Uterus (tissue), 4 donors: ENCODE data around the gene SYNGR3. TPM values are rescaled to one million over a fixed set of nuclear protein-coding genes. Genes with fewer than 3 reads are reported as not detected.

Source experiments
- DNase-seq, 2 donors: peaks; one replicate each; pipeline ENCODE4 v3.0.0-alpha.2; 2019 to 2020
- H3K27ac ChIP-seq, 2 donors: fragments of 200-600 bp; sonication (generic); 1 replicate in 1 of 2; 2 replicates in 1 of 2; pipeline ENCODE4 v1.5.1; 2016 to 2018
- H3K27me3 ChIP-seq, 2 donors: fragments of 200-600 bp; sonication (generic); one replicate each; pipeline ENCODE4 v1.5.1; 2018 to 2019; ENCODE audit warnings: control low read depth in 1 of 2
- H3K36me3 ChIP-seq, 2 donors: fragments of 200-600 bp; sonication (generic); one replicate each; pipeline ENCODE4 v1.5.1; 2019; ENCODE audit warnings: control low read depth in 1 of 2
- H3K4me1 ChIP-seq, 2 donors: fragments of 200-600 bp; sonication (generic); one replicate each; pipeline ENCODE4 v1.5.1; 2018 to 2019; ENCODE audit warnings: control low read depth in 1 of 2
- H3K4me3 ChIP-seq, 2 donors: fragments of 200-600 bp; sonication (generic); 1 replicate in 1 of 2; 2 replicates in 1 of 2; pipeline ENCODE4 v1.5.1; 2018 to 2019; ENCODE audit warnings: mild to moderate bottlenecking in 1 of 2
- H3K9me3 ChIP-seq, 2 donors: fragments of 200-600 bp; sonication (generic); one replicate each; pipeline ENCODE4 v1.5.1; 2019; ENCODE audit warnings: control low read depth in 1 of 2
- CTCF ChIP-seq, 4 experiments: fragments of 200-600 bp in 2 of 4; fragments of 450-650 bp in 2 of 4; sonication (generic) in 2 of 4; IDR thresholded peaks; one replicate each; pipeline ENCODE4 v1.5.1; 2016 to 2019; ENCODE audit warnings: antibody characterized with exemption in 4 of 4, mild to moderate bottlenecking in 2 of 4, moderate library complexity in 1 of 4
- POLR2A ChIP-seq, 2 donors: fragments of 450-650 bp; IDR thresholded peaks; one replicate each; pipeline ENCODE4 v1.6.1; 2016; ENCODE audit warnings: antibody characterized with exemption in 2 of 2, mild to moderate bottlenecking in 1 of 2, moderate library complexity in 1 of 2
- intact Hi-C: fragments of 100-400 bp; cut with DNase I; formaldehyde crosslinking; loops from one replicate; pipeline ENCODE4 v1.15.1; 2023; ENCODE audit warnings: low total_unique reads
- total RNA-seq, 4 donors: library from RNA; depleted of rRNA in 3 of 4; stranded (reverse); fragments of >200 nt in 3 of 4; gene quantifications; one replicate each; pipeline versions ENCODE4 v1.1.0 to v1.2.4, GENCODE V29; 2014 to 2023
- donor health status: DM: yes; HTN: yes; CAD: no.

SYNGR3 gene
- total RNA-seq, 4 donors from 2014 or later = 1.5 TPM; not detected in 3

DNA sequence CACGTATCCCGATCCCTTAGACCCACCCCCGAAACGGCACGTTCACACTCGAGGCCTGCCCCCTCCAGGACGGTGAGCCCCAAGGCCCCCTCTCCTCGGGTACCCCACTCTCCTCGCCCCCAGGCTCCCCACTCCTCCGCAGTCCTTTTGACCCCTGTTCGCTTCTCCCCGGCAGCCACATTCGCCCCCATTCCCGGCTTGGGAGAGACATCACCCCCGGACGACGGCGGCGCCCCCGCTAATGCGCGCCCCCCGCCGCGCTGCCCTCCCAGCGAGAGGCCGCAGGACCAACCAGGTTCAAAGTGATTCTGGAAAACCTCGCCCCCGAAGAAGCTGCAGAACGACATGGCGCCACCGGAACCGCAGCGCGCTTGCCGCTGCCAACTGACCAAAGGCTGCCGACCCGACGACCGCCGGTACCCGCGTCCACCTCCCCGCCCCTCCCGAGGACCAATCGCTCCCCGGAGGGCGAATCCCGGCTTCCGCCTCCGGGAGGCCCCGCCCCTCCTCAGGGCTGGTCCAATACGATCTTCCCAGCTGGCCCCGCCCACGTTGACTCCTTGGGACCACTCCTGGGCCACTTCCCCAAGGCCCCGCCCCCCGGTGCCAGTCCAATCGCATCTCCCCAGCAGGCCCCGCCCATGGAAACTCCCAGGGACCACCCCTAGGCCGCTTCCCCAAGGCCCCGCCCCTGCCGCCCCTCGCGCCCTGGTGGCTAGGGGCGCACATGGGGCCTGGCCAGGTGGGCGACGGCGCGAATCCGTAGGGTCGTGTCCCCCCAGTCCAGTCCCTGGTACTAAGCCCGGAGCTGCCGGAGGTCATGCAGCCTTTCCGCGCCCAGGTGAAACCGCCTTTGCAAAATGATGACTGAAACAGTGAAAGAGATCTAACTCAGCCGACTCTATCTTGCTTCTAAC, 46.7 kb upstream of the SYNGR3 start, which contains the start of gene MSRB1:
TSS of gene MSRB1 (minus strand) at position 390 of the 917 bp plus-strand sequence. CDS start at position 347, 43 bp downstream.
- TF ChIP-seq CTCF (IDR thresholded peaks at IDR 0.05) (peak in 1 of 4 experiments; percentile 33), POLR2A (IDR thresholded peaks at IDR 0.05) (peak; percentile 80 to 91)
- H3K36me3 ChIP-seq = no peaks in the 10 kb centered on the region
- H3K9me3 ChIP-seq = no peaks in the 10 kb centered on the region
- peak; percentile 99 to 100 for DNase-seq
- H3K4me1 ChIP-seq = peaks cover 0 to 5% of the 10 kb centered on the region in 2 donors
- no peaks in the 10 kb centered on the region for H3K27me3 ChIP-seq
- intact Hi-C loops = no loop called here
- peak within 1 kb of the TSS; percentile 59 to 81 for H3K27ac ChIP-seq
- H3K4me3 ChIP-seq = peak within 1 kb of the TSS; percentile 88 to 99

- H3K27ac ChIP-seq = no peak overlapping the region
- TF ChIP-seq CTCF (IDR thresholded peaks at IDR 0.05) (no peak), POLR2A (IDR thresholded peaks at IDR 0.05) (no peak)
- no peaks in the 10 kb centered on the region for H3K27me3 ChIP-seq
- no peaks in the 10 kb centered on the region for H3K36me3 ChIP-seq
- no peak overlapping the region for H3K4me3 ChIP-seq
- no peak for DNase-seq
- intact Hi-C loops = no loop called here
- no peaks in the 10 kb centered on the region for H3K9me3 ChIP-seq
- peaks cover 0 to 5% of the 10 kb centered on the region in 2 donors for H3K4me1 ChIP-seq
Observed at GRCh38 chr16:1944612-1945199, 45.1 kb upstream of the SYNGR3 start.

- DNase-seq = no peak
- intact Hi-C loops = no loop called here
- Histone ChIP-seq H3K4me3 (no peak overlapping the region), H3K27me3 (no peaks in the 10 kb centered on the region), H3K4me1 (peaks cover 0 to 5% of the 10 kb centered on the region in 2 donors), H3K27ac (no peak overlapping the region), H3K9me3 (no peaks in the 10 kb centered on the region), H3K36me3 (no peaks in the 10 kb centered on the region)
- no peak for TF ChIP-seq CTCF (IDR thresholded peaks at IDR 0.05)
- TF ChIP-seq POLR2A (IDR thresholded peaks at IDR 0.05) = no peak
Observed at GRCh38 chr16:1945559-1946391, 44.0 kb upstream of the SYNGR3 start.

DNA sequence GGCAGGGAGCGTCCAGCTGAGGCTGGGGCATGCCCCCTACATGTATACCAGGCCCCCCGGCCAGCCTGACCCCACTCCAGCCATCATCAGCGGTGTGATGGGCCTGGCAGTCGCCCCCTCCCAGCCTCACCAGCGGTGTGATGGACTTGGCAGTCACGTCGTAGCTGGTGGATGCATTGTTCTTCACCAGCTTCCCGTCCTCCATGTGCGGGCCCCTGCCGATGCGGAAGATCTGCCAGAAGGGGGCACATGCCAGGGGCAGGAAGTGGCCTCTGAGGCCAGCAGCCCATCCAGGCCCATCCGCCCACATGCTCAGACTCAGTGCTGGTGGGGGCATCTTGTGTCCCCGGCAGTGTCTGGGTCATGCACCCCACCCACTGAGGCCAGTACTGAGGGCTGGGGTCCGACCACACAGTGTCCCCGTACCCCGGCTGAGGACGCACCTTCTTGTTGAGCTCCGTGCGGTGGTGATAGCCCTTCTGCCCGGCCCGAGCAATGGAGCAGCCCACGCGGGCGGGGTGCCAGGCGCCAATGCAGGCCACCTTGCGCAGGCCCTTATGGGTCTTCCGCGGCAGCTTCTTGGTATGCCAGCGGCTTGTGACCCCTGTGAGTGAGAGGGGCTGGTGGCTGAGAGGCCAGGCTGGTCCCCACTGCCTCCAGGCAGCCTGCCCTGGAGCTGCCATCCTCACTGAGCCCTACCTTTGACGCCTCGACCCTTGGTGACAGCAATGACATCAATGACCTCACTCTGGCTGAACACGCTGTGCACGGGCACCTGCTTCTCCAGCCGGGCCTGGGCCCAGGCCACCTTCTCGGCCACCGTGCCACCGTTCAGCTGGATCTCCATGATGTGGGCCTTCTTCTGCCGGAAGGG, 43.0 kb upstream of the SYNGR3 start:
- no peak for DNase-seq
- Histone ChIP-seq H3K36me3 (no peaks in the 10 kb centered on the region), H3K4me3 (no peak overlapping the region), H3K27me3 (no peaks in the 10 kb centered on the region), H3K9me3 (no peaks in the 10 kb centered on the region), H3K27ac (no peak overlapping the region), H3K4me1 (peaks cover 0 to 2% of the 10 kb centered on the region in 2 donors)
- TF ChIP-seq POLR2A (IDR thresholded peaks at IDR 0.05) (no peak), CTCF (IDR thresholded peaks at IDR 0.05) (no peak)
- intact Hi-C loops = no loop called here
